H9 (cell line): ENCODE results near the gene PSMB7. TPM values are rescaled to one million over a fixed set of nuclear protein-coding genes. Genes with fewer than 3 reads are reported as not detected.

Experiments
- DNase-seq: peaks from one replicate; pipeline ENCODE4 v3.0.0-alpha.2; 2017
- H2AFZ ChIP-seq: one replicate; pipeline ENCODE4 v1.6.1; 2013; ENCODE audit warnings: mild to moderate bottlenecking, low read length, control low read depth, moderate library complexity
- H2AK5ac ChIP-seq: 2 replicates; pipeline ENCODE4 v1.6.1; 2013; ENCODE audit warnings: low read length, control low read depth, mixed read lengths; ENCODE audit not compliant: insufficient read length
- H2BK120ac ChIP-seq: one replicate; pipeline ENCODE4 v1.6.1; 2013; ENCODE audit warnings: low read depth, mild to moderate bottlenecking, low read length, control low read depth, inconsistent platforms; ENCODE audit not compliant: poor library complexity, severe bottlenecking
- H2BK12ac ChIP-seq: 2 replicates; pipeline ENCODE4 v1.6.1; 2013; ENCODE audit warnings: low read length, control low read depth, mixed read lengths, low read depth; ENCODE audit not compliant: insufficient read length
- H2BK15ac ChIP-seq: 2 replicates; pipeline ENCODE4 v1.6.1; 2013; ENCODE audit warnings: low read depth, low read length, control low read depth
- H2BK20ac ChIP-seq: one replicate; pipeline ENCODE4 v1.6.1; 2013; ENCODE audit warnings: low read depth, mild to moderate bottlenecking, low read length, control low read depth, inconsistent platforms; ENCODE audit not compliant: poor library complexity, severe bottlenecking
- H2BK5ac ChIP-seq: 2 replicates; pipeline ENCODE4 v1.6.1; 2013; ENCODE audit warnings: low read length, control low read depth, mixed read lengths; ENCODE audit not compliant: insufficient read length
- H3K14ac ChIP-seq: 2 replicates; pipeline ENCODE4 v1.6.1; 2013; ENCODE audit warnings: low read length, control low read depth; ENCODE audit not compliant: insufficient read depth
- H3K18ac ChIP-seq: 2 replicates; pipeline ENCODE4 v1.6.1; 2013; ENCODE audit warnings: low read depth, mild to moderate bottlenecking, mixed read lengths, low read length, control low read depth; ENCODE audit not compliant: insufficient read length
- H3K23ac ChIP-seq: 2 replicates; pipeline ENCODE4 v1.6.1; 2013; ENCODE audit warnings: low read length, control low read depth, mixed read lengths, low read depth; ENCODE audit not compliant: insufficient read length
- H3K23me2 ChIP-seq: 2 replicates; pipeline ENCODE4 v1.6.1; 2013; ENCODE audit warnings: low read depth, mild to moderate bottlenecking, mixed read lengths, low read length, control low read depth; ENCODE audit not compliant: insufficient read length, poor library complexity, severe bottlenecking
- H3K27ac ChIP-seq: 2 replicates; pipeline ENCODE4 v1.5.1; 2013; ENCODE audit warnings: low read length, control low read depth, mixed read lengths, low read depth; ENCODE audit not compliant: insufficient read length
- H3K27me3 ChIP-seq: 2 replicates; pipeline ENCODE4 v1.6.1; 2013; ENCODE audit warnings: low read length, control low read depth, inconsistent platforms; ENCODE audit not compliant: insufficient read depth
- H3K4ac ChIP-seq: 2 replicates; pipeline ENCODE4 v1.6.1; 2013; ENCODE audit warnings: low read depth, mild to moderate bottlenecking, control low read depth, inconsistent platforms, low read length, moderate library complexity
- H3K4me1 ChIP-seq: 2 replicates; pipeline ENCODE4 v1.6.1; 2013; ENCODE audit warnings: low read length, control low read depth, inconsistent platforms; ENCODE audit not compliant: insufficient read depth
- H3K4me2 ChIP-seq: 2 replicates; pipeline ENCODE4 v1.6.1; 2013; ENCODE audit warnings: low read length, control low read depth, mixed read lengths; ENCODE audit not compliant: insufficient read length, insufficient read depth
- H3K56ac ChIP-seq: 2 replicates; pipeline ENCODE4 v1.6.1; 2013; ENCODE audit warnings: low read depth, mild to moderate bottlenecking, mixed read lengths, low read length, control low read depth; ENCODE audit not compliant: insufficient read length
- H3K79me1 ChIP-seq: 2 replicates; pipeline ENCODE4 v1.6.1; 2013; ENCODE audit warnings: low read depth, mild to moderate bottlenecking, moderate library complexity, low read length, control low read depth, inconsistent platforms; ENCODE audit not compliant: insufficient read depth, poor library complexity, severe bottlenecking
- H3K79me2 ChIP-seq: 2 replicates; pipeline ENCODE4 v1.6.1; 2013; ENCODE audit warnings: low read length, control low read depth, inconsistent platforms; ENCODE audit not compliant: insufficient read depth
- H3K9ac ChIP-seq: 2 replicates; pipeline ENCODE4 v1.6.1; 2013; ENCODE audit warnings: low read length, control low read depth, mixed read lengths; ENCODE audit not compliant: insufficient read length; ENCODE audit errors: extremely low read depth
- H3K9me3 ChIP-seq: one replicate; pipeline ENCODE4 v1.6.1; 2013; ENCODE audit warnings: low read depth, low read length, inconsistent platforms; ENCODE audit not compliant: control insufficient read depth
- H3T11ph ChIP-seq: one replicate; pipeline ENCODE4 v1.6.1; 2013; ENCODE audit warnings: mild to moderate bottlenecking, low read length, control low read depth, inconsistent platforms
- H4K20me1 ChIP-seq: one replicate; pipeline ENCODE4 v1.6.1; 2013; ENCODE audit not compliant: control insufficient read depth, insufficient read length, insufficient read depth
- H4K5ac ChIP-seq: 2 replicates; pipeline ENCODE4 v1.6.1; 2013; ENCODE audit warnings: low read depth, mild to moderate bottlenecking, mixed read lengths, low read length, control low read depth; ENCODE audit not compliant: insufficient read length
- H4K8ac ChIP-seq: replicated peaks from 2 replicates; pipeline ENCODE4 v1.6.1; 2013; ENCODE audit warnings: low read length, control low read depth, mixed read lengths, low read depth; ENCODE audit not compliant: insufficient read length
- H4K91ac ChIP-seq: 2 replicates; pipeline ENCODE4 v1.6.1; 2013; ENCODE audit warnings: low read depth, mild to moderate bottlenecking, moderate library complexity, mixed read lengths, low read length, control low read depth; ENCODE audit not compliant: insufficient read length
- H3K27ac Mint-ChIP-seq, 3 experiments: 2 replicates in 2 of 3; 3 replicates in 1 of 3; pipeline ENCODE4 v1.8.0; 2020 to 2021; ENCODE audit warnings: mixed read lengths in 3 of 3, mild to moderate bottlenecking in 1 of 3, moderate library complexity in 1 of 3
- H3K27me3 Mint-ChIP-seq: 2 replicates; pipeline ENCODE4 v1.8.0; 2021; ENCODE audit warnings: low read depth, mild to moderate bottlenecking, moderate library complexity, mixed read lengths
- H3K36me3 Mint-ChIP-seq, 3 experiments: 2 replicates in 2 of 3; 3 replicates in 1 of 3; pipeline ENCODE4 v1.8.0; 2020 to 2021; ENCODE audit warnings: low read depth in 3 of 3, mixed read lengths in 3 of 3; ENCODE audit not compliant: insufficient read depth in 1 of 3
- H3K4me1 Mint-ChIP-seq, 2 experiments: 2 replicates each; pipeline ENCODE4 v1.8.0; 2020; ENCODE audit warnings: mixed read lengths in 2 of 2
- H3K4me3 Mint-ChIP-seq, 2 experiments: 2 replicates in 1 of 2; 3 replicates in 1 of 2; pipeline ENCODE4 v1.8.0; 2020 to 2021; ENCODE audit warnings: mild to moderate bottlenecking in 2 of 2, mixed read lengths in 2 of 2, moderate library complexity in 1 of 2
- H3K9me3 Mint-ChIP-seq, 2 experiments: 2 replicates in 1 of 2; 3 replicates in 1 of 2; pipeline ENCODE4 v1.8.0; 2020; ENCODE audit warnings: mild to moderate bottlenecking in 2 of 2, mixed read lengths in 2 of 2, moderate library complexity in 1 of 2
- CTCF ChIP-seq: fragments of 200-600 bp; sonication (generic); conservative IDR thresholded peaks from 3 replicates; pipeline ENCODE4 v1.8.0; 2021; ENCODE audit warnings: antibody characterized with exemption, mild to moderate bottlenecking
- WGBS: extraction: QIAGEN DNeasy Blood & Tissue Kit; methylation state at CpG from one replicate; pipeline ENCODE4 v1.1.7; 2013; ENCODE audit warnings: missing lambda C conversion rate, low lambda C conversion rate, mixed read lengths; ENCODE audit not compliant: insufficient read length; ENCODE audit errors: extremely low coverage; 5-methylcytosine and 5-hydroxymethylcytosine counted together
- total RNA-seq: library from RNA; stranded (reverse); gene quantifications from 2 replicates; pipeline ENCODE4 v1.2.1, GENCODE V29; 2021

Gene PSMB7
- total RNA-seq, 1 experiment from 2014 or later, result 209 TPM

GRCh38 chr9:124375726-124376125 is 39.5 kb downstream of the PSMB7 start:
- H3K23me2 ChIP-seq, result no peaks in the 10 kb centered on the region
- no peak overlapping the region for H4K5ac ChIP-seq
- no peak overlapping the region for H3K27ac ChIP-seq
- Mint-ChIP-seq H3K27ac (no peak overlapping the region; a peak in 1 of 7 replicates), H3K4me1 (peaks cover 13 to 14% of the 10 kb centered on the region in 2 experiments), H3K36me3 (peaks cover 13 to 22% (median 21%) of the 10 kb centered on the region in 3 experiments), H3K9me3 (peaks cover 0 to 3% of the 10 kb centered on the region in 2 experiments; a peak in 3 of 5 replicates), H3K4me3 (no peak overlapping the region), H3K27me3 (no peaks in the 10 kb centered on the region)
- no peak overlapping the region for H3K4me2 ChIP-seq
- no peak overlapping the region for H2AFZ ChIP-seq
- no peak overlapping the region for H2BK12ac ChIP-seq
- peaks cover 2% of the 10 kb centered on the region; the same call in 1 of the 2 replicates for H3K4me1 ChIP-seq
- no peak overlapping the region for H2BK20ac ChIP-seq
- WGBS, result no CpG with 5 or more reads among the region's 9 CpGs
- H3K27me3 ChIP-seq, result no peaks in the 10 kb centered on the region
- peaks cover 3% of the 10 kb centered on the region for H3K79me1 ChIP-seq
- H4K91ac ChIP-seq, result no peak overlapping the region
- no peak overlapping the region for H2AK5ac ChIP-seq
- no peak overlapping the region for H3K18ac ChIP-seq
- no peak for TF ChIP-seq CTCF
- no peak overlapping the region for H3K9ac ChIP-seq
- H3T11ph ChIP-seq, result no peak overlapping the region
- no peaks in the 10 kb centered on the region for H4K20me1 ChIP-seq
- no peak overlapping the region for H4K8ac ChIP-seq
- no peaks in the 10 kb centered on the region for H3K9me3 ChIP-seq
- no peak overlapping the region for H2BK120ac ChIP-seq
- no peak overlapping the region for H3K14ac ChIP-seq
- no peaks in the 10 kb centered on the region; the same call in 1 of the 2 replicates for H3K79me2 ChIP-seq
- no peak overlapping the region for H2BK15ac ChIP-seq
- no peak overlapping the region for H3K23ac ChIP-seq
- H3K56ac ChIP-seq, result no peak overlapping the region
- no peak overlapping the region for H2BK5ac ChIP-seq
- H3K4ac ChIP-seq, result no peak overlapping the region
- no peak for DNase-seq
